GM21390 (cell line): ENCODE measurements around the gene MAN1B1.
A peak's percentile ranks its signal among the peaks of the same experiment; 100 is the strongest.
"Not testable (repeated sequence)": the region's sequence is repeated elsewhere in the genome, so short reads cannot be mapped to it uniquely, and the experiment has no call there.

Source experiments
- ATAC-seq: cut with Tn5 transposase; IDR thresholded peaks from one replicate; pipeline ENCODE4 v1.9.1; 2021; ENCODE audit not compliant: unreplicated experiment

Gene MAN1B1

DNA sequence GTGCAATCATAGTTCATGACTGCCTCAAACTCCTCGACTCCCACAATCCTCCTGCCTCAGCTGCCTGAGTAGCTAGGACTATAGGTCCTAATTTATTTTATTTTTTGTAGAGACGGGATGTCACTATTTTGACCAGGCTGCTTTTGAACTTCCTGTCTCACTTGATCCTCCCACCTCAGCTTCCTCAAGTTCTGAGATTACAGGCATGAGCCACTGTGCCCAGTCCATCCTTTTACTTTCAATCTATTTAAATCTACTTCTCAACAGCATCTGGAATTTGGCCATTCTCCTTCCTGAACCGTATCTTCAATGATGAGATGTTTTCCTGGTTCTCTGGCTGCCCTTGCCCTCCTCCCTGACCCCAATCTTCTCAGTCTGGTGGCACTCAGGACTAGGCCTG, 40.0 kb downstream of the MAN1B1 start:
- no peak for ATAC-seq

DNA sequence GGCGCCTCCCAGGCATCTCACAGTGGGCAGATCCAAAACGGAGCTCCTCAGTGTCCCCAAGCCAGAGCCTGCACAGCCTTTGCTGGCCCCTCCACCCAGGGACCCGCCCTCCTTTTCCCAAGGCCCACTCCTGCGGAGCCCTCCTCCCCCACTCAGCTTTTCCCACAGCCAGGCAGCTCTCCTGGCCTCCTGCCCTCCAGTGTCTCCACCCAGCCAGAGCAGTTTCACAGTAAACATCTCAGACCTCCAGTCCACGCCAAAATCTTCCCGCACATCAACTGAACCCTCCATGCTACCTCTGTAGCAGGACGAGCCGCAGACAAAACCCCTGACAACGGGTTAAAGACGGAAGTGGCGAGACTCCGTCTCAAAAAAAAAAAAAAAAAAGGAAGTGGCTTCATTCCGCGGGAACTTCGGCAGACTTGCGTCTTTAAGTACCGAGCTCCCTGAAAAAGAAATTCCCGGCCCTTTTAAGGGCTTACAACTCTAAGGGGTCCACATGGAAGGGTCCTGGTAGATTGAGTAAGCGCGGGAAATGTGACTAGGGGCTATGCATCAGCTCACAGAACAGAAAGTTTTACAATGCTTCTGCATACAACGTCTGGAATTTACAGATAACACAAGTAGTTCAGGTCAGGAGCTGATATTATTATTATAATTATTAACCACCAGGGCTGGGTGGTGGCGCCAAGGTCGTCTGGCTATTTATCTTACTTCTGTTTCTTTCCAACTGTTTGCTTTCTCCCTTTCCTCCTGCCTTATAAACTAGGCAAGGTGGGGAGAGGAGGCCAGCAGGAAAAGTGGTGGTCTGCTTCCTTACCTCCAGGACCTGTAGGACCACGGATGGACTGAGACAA, 40.7 kb downstream of the MAN1B1 start:
- no peak for ATAC-seq

DNA sequence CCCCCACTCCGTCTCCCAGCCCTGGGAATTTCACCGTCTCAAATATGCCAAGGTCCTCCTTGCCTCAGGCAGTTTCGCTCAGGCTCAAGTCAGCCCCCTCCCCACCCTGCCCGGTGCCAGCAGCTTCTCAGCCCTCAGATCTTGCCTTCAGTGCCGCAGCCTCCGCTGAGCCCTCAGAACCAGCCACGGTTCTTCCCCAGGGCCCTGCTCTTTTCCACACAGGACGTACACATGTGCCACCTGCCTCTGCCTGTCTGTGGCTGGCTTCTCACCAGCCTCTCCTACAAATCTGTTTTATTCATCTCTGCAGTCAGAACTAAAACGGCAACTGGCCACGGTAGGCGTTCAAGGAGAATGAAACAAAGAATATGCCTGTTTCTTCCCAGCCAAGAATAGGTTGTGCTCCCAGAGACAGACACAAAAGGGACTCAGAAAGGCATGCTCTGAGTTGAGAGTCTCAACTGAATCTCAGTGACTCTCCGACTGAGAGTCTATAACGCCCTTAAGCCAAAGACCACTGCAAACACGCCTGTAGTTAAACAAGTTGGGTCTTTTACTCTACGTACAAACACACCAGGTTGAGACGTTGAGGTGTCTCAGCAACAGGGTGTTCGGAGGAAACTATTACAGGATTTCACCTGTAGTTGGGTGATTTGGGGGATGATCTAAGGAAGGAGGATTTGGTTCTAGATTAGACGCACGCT, 41.5 kb downstream of the MAN1B1 start:
- ATAC-seq, result no peak

DNA sequence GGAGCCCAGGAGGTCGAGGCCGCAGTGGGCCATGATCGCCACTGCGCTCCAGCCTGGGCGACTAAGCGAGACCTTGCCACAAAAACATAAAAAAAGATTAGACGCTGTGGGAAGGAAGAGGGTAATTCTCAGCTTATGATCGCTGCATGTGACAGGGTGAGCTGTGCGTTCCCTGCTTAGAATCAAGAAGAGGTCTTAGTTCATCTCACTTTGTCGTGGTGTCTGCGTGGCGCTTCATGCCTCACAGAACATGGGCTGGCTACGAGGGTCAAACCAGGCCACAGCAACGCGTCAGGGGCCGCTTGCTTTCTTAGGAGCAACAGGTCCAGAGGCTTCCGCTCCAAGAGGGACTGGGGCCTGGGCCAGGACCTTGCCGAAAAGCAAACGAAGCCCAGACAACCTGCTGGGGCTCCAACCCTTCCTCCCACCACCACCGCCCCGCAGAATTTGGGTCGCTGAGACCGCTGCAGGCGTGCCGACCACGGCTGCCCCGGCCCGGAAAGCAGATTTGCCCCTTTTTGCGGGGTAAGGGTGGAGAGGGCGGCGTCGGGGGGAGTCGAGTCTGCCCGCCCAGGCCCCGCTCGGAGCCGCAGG, 42.2 kb downstream of the MAN1B1 start:
- peak; percentile 13 for ATAC-seq

DNA sequence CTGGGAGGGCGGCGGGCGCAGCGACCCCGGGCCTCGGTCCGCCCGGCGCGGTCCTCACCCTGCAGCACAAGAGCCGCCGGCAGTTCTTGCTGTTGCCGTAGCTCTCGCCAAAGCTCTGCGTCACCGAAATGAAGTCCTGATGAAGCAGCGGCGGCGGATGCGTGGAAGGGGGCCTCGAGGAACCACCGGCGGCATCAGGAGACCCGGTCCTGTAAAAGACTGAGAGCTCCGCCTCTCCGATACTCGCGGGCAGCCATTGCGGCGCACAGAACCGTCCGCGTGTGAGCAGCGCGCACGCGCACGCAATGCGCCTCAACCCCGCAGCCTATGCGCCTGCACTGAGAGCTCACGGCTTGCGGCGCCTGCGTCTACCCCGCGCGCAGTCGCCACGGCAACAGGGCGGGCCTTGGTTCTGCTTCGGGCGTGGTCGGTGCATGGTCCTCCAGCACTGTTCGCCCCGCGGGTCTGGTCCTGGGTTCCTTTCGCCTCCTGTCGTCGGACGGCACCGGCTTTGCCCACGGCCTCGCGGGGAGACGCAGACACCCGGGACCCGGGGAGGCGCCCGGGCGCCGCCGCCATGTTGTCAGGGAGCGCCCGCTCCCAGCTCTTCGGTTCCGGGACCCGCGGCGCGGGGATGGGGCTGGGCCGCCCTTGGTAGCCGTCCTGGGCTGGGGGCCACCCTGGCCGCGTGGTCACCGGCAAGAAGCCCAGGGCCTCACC, 42.8 kb downstream of the MAN1B1 start:
- ATAC-seq, result peak; percentile 75

DNA sequence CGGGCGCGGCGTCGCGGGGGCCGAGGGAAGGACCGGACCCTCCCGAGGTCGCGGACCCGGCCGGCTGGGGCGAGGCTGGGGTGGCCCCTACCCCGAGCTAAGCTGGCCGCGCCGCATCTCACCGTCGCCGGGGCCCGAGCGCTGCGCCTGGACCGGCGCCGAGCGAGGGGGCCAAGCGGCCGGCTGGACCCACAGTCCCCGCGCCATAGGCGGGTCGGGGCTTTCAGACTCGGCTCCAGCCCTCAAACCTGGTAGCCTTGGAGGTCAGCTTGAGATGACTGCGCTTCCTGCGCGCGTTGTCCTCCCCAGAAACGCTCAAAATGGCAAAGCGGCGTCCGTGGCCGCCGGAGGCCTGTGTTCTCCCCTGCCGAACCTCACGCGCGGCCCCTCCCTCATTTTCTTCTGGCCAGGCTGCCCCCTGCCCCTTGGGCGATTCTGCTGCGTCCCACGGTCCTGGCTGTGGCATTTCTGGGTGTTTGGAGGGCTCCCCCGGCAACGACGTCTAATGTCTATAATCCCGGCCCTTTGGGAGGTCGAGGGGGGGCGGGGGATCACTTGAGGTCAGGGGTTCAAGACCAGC, 43.5 kb downstream of the MAN1B1 start:
- ATAC-seq, result no peak

DNA sequence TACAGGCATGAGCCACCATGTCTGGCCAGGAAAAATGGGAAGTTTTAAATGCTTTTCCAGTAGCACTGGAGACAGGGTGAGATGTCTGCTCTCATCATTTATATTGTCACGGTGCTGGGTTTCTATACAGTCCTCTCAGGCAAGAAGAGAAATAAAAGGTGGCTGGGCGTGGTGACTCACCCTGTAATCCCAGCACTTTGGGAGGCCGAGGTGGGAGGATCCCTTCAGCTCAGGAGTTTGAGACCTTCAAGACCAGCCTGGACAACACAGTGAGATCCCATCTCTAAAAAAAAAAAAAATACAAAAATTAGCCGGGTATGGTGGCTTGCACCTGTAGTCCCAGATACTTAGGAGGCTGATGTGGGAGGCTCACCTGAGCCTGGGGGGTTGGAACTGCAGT, 47.4 kb downstream of the MAN1B1 start:
- no peak for ATAC-seq

DNA sequence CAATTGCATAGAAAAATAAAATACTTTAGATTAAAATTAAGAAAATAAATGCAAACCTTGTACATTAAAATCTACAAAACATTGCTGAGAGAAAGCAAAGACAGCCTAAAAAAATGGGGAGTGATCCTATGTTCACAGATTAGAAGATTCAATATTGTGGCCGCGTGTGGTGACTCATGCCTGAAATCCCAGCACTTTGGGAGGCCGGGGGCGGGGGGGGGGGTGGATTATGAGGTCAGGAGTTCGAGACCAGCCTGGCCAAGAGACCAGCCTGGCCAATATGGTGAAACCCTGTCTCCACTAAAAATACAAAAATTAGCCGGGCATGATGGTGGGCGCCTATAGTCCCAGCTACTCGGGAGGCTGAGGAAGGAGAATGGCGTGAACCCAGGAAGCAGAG, 48.4 kb downstream of the MAN1B1 start:
- not testable (repeated sequence) for ATAC-seq

DNA sequence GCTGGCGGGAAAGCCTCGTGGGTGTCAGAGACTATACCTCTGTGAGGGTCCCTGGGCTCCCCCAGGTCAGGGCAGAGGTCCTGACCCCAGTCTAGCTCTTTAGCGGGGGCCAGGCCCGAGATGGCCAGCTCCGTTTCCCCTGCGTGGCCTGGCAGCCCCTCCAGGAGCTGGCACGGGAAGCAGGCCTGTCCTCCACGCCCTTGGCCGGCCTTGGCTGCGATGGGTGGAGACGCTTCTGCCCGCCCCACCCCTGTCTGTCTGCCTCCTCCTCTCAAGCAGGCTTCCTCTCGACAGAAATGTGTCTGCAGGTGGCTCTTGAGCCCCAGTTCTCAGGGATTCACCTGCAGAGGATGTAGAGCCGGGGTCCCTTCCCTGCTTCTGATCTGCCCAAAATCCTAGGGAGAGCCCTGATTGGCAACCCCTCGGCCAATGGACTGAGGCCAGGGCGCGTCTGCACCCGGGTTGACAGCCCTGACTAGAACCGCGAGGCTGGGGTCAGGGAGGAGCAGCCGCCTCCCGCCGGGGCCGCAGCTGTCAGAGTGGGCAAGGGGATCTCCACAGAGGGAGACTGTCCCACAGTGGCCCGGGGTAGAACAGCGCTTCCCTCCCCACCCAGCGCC, 49.6 kb downstream of the MAN1B1 start:
- ATAC-seq, result no peak

DNA sequence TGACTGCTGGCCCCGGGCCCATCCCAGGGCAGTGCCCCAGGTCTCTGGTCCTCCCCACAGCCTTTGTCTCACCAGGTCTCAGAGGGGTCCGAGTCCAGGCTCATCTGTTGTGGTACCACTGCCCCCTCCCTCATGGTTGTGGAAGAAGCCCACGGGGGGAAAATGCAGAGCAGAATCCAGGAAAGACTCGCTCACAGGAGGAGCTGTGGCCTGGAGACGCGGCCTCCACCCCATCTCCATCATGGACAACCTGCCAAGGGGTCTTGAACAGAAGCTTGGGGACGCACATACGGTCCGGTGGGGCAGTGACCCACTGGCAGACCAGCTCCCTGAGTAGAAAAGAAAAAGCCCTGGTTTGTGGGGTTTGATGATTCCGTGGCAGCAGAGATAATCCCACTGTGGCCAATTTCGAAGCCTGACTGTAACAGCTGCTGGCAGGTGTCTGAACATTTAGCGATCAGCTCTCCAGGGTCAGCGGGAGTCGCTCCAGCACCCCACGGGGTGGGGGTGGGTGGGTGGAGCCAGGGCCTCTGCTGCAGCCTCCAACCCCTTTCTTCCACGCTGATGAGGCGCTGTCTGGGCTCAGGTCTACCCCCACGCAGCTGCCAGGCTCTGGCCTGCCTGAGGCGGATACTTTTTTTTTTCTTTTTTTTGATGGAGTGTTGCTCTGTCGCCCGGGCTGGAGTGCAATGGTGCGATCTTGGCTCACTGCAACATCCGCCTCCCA, 50.3 kb downstream of the MAN1B1 start:
- ATAC-seq, result no peak

DNA sequence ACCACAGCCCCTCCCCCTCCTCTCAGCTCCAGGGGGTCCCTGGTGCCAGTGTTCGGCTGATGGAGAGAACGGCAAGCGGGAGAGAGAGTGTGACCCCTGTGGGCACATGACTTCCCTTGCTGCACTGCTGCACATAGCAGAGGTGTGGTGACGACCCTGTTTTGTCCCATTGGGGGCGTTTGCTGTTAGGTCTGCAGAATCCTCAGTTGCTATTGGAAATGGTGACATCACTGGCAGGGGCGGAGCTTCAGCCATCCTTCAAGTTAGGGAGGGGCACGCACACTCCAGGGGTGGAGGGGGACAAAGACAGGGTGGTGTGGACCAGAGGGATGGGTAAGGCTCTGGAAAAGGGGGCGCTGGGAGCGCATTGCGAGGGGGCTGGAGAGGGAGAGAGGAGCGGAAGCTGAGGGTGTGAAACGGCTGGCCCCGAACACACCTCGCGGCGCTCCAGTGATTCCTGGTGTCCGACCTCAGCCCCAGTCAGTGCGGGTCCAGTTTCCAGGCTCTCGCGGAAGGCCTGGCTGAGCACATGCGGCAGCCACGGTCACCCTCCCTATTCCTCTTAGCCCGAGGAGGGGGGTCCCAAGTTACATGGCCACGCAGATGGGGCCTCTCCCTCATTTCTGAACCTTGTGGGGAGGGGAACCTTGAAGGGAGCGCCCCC, 51.4 kb downstream of the MAN1B1 start:
- no peak for ATAC-seq

DNA sequence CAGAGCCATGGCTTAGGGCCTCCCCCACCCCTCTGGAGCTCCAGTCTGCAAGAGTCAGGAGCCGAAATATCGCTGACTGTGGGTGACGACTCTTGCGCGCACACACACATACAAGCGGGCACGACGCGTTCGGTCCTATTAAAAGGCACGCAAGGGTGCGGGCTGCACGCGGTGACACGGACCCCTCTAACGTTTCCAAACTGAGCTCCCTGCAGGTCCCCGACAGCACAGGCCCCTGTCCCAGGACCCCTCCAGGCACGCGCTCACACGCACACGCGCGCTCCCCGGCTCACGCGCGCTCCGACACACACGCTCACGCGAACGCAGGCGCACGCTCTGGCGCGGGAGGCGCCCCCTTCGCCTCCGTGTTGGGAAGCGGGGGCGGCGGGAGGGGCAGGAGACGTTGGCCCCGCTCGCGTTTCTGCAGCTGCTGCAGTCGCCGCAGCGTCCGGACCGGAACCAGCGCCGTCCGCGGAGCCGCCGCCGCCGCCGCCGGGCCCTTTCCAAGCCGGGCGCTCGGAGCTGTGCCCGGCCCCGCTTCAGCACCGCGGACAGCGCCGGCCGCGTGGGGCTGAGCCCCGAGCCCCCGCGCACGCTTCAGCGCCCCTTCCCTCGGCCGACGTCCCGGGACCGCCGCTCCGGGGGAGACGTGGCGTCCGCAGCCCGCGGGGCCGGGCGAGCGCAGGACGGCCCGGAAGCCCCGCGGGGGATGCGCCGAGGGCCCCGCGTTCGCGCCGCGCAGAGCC, 52.1 kb downstream of the MAN1B1 start, which contains the start of gene GRIN1:
TSS of gene GRIN1 (plus strand) at position 433 of the 746 bp plus-strand sequence. CDS start 333 bp downstream, outside the sequence.
- ATAC-seq, result no peak

DNA sequence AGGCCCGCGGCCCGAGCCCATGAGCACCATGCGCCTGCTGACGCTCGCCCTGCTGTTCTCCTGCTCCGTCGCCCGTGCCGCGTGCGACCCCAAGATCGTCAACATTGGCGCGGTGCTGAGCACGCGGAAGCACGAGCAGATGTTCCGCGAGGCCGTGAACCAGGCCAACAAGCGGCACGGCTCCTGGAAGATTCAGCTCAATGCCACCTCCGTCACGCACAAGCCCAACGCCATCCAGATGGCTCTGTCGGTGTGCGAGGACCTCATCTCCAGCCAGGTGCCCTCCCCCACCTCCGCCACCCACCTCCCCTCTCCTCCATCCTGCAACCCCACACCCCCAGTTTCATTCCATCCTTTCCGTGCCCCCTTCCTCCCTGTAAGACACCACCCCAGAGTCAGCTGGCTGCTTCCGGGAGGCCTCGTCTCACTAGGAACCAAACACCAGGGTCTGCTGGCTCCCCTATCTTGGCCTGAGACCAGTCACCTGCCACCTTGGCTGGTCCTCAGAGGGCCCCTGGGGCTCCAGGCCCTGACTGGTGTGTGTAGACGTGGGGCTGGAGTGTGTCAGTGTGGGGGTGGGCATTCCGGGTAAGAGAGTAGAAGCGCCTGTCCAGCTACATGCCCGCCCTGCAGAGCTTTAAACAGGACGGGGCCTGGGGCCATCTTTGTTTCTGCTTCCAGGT, 52.8 kb downstream of the MAN1B1 start:
- no peak for ATAC-seq

DNA sequence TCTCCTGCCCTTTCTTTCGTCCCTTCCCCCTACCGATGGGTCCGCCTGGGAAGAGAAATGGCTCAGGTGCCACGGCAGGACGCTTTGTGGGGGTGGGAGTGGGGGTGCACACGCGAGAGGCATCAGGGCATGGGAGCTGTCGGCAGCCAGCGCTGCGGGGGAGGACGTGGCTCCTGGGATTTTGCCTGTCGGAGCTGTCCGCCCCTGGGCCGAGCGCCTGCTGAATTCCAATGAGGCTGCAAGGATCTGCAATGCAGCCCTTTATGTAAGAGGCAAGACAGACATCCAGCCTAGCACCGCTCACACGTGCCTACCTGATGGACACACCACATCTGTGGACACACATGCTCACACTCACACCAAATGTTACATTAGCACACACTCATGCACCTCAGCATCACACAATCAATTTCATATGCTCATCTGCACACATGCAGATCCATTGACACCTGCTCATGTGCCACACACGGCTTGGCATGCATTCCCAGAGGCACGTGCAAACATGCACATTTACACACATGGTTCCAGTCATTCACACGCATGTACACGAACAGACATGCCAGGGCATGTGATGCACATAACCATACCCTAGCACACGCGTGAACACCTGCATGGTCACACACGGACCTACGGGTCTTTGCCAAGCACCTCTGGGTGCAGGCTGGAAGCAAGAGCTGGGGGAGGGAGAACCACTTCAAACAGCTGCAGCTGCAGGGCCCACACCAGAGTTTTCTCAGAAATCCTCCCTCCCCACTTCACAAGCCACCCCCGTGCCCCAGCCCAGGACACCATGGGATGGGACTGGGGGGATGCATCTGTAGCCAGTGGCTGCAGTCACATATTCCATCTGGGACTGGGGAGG, 53.6 kb downstream of the MAN1B1 start:
- ATAC-seq, result no peak

DNA sequence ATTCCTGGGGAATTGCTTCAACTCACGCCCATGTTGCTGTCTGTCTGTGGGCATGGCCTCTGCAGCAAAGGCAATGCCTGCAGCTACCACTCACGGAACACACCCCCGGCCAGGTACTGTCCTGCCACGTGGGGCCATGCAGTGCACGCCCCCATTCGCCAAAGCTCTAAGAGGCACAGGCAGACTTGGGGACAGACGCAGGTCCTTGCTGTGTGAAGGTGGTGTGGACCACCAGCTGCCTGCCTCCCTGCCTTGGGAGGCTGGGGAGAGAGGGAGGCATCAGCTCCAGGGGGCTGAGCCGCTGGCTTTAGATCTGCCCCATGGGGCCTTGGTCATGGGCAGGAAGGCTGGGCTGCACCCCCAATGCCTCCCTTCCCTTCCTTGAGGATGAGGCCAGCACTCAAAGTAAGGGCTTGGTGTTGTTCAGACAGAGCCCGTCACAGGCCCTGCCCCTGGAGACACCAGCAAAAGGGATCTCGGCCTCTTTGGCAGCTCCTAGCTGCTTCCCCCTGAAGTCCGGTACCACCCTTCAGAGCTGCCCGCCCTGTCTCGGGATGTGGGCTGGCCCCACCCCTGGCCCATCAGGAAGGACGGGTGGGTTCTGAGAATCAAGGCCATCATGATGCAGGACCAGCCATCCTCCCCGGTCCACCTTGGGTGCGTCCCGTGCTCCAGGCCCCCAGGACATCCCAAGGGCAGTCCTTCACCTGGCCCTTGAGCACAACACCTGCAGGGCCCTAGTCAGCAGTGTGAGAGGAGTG, 54.4 kb downstream of the MAN1B1 start:
- ATAC-seq, result no peak
